Duodenal mucosa (tissue), 2 donors: Measurements from ENCODE around the gene PARL.

Source experiments
- H3K27ac ChIP-seq: one replicate; pipeline ENCODE4 v1.7.0; 2013; ENCODE audit warnings: low read depth, low read length
- H3K27me3 ChIP-seq, 2 donors: one replicate each; pipeline ENCODE4 v1.7.0; 2013; ENCODE audit warnings: low read length in 2 of 2, control low read depth in 1 of 2; ENCODE audit not compliant: insufficient read depth in 2 of 2, control insufficient read depth in 1 of 2
- H3K36me3 ChIP-seq, 2 donors: one replicate each; pipeline ENCODE4 v1.7.0; 2013; ENCODE audit warnings: low read length in 2 of 2, control low read depth in 1 of 2; ENCODE audit not compliant: insufficient read depth in 2 of 2, control insufficient read depth in 1 of 2
- H3K4me1 ChIP-seq, 2 donors: one replicate each; pipeline ENCODE4 v1.7.0; 2013; ENCODE audit warnings: low read length in 2 of 2, control low read depth in 1 of 2; ENCODE audit not compliant: insufficient read depth in 2 of 2, control insufficient read depth in 1 of 2
- H3K4me3 ChIP-seq, 2 donors: one replicate each; pipeline ENCODE4 v1.7.0; 2013; ENCODE audit warnings: low read length in 2 of 2, low read depth in 1 of 2
- H3K9ac ChIP-seq, 2 donors: one replicate each; pipeline ENCODE4 v1.7.0; 2013; ENCODE audit warnings: low read length in 2 of 2, low read depth in 1 of 2
- H3K9me3 ChIP-seq, 2 donors: one replicate each; pipeline ENCODE4 v1.7.0; 2013; ENCODE audit warnings: low read length in 2 of 2, control low read depth in 1 of 2; ENCODE audit not compliant: control insufficient read depth in 1 of 2

The PARL gene

DNA sequence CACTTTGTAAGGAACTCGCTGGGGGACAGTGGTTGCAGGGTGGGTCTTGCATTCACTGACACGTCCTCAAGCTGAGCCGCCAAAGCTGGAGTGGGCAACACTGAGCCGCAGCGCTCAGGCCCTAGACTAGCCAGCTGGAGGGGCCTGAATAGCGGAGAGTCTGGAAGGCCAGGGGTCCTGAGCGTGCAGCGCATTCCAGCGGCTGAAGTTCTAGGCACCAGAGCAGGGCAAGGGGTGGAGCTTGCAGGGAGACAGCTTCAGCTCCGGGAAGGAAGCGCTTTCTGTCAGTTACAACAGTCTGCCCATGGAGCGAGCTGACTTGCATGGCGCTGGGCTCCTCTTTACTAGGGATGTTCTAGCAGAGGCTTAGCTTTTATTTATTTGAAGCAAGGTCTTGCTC is 62.0 kb downstream of the PARL start:
- Histone ChIP-seq H3K27me3 (peaks cover 0 to 3% of the 10 kb centered on the region in 2 donors), H3K9ac (no peak overlapping the region), H3K4me3 (no peak overlapping the region), H3K36me3 (no peaks in the 10 kb centered on the region), H3K9me3 (no peaks in the 10 kb centered on the region), H3K27ac (no peak overlapping the region), H3K4me1 (peaks cover 7 to 15% of the 10 kb centered on the region in 2 donors)

DNA sequence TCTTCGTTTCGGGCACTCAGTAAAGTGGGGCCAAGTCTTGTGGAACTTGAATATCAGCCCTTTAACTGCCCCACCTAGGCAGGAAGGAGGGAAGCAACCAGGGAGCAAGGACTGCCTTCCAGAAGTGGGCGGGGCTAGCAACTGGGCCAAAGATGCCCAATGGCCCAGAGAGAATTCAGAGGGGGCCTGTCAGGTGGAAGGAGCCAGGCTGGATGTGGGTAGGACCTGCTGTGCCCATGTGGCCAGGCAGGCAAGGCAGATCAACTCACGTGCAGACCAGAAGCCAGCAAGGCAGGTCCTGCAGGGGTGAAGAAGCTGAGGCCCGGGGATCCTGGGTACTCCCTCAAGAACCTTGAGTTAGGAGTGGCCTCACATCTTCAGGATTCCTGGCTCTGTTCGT is 64.8 kb downstream of the PARL start:
- Histone ChIP-seq H3K4me3 (no peak overlapping the region), H3K27me3 (peaks cover 0 to 3% of the 10 kb centered on the region in 2 donors), H3K9ac (no peak overlapping the region), H3K36me3 (peaks cover 0 to 3% of the 10 kb centered on the region in 2 donors), H3K27ac (no peak overlapping the region), H3K9me3 (no peaks in the 10 kb centered on the region), H3K4me1 (peaks cover 7 to 9% of the 10 kb centered on the region in 2 donors)

DNA sequence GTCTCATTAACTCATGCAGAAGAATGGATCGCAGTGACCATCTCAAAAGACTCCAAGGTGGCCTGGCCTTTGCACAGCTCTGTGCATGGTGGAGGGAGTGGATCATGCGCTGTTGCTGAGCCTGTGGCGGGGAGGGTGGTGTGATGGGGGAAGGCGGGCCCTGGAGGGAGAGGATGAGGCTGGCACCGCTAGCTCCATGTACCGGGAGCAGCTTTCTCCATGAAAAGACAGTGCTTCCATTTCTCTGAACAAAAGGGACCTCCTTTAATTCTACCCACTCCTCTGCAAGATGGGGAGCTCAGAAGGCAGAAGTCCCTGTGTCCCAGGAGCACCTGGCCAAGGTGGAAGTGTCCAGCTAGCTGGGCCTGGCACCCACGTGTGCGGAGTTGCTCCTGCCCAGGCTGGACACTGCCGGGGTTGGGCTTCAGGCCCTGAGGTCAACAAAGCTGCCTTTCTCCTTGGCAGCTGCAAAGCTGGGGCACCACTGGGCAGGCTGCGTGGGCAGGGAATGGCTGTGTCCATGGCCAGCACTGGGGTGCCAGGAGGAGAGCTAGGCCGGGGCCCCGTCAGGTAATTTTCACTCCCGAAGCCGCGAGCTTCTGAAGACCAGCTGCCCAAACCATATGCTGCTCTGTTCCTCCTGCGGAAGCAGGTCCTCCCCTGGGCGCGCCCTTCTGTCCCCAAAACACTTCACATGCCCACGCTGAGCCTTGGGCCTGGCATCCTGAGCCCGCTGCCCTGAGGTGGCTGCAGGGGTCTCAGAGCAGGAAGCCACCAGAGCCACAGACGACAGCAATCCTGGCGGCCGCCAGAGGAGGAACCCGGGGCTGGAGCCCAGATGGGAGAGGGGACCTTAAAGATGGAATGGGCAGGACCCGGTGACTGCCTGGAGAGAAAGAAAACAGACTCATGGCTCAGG is 65.7 kb downstream of the PARL start:
- Histone ChIP-seq H3K4me1 (peaks cover 0 to under 1% of the 10 kb centered on the region in 2 donors), H3K27me3 (no peaks in the 10 kb centered on the region), H3K9me3 (no peaks in the 10 kb centered on the region), H3K36me3 (peaks cover 0 to 7% of the 10 kb centered on the region in 2 donors), H3K27ac (no peak overlapping the region), H3K4me3 (no peak overlapping the region), H3K9ac (no peak overlapping the region)

DNA sequence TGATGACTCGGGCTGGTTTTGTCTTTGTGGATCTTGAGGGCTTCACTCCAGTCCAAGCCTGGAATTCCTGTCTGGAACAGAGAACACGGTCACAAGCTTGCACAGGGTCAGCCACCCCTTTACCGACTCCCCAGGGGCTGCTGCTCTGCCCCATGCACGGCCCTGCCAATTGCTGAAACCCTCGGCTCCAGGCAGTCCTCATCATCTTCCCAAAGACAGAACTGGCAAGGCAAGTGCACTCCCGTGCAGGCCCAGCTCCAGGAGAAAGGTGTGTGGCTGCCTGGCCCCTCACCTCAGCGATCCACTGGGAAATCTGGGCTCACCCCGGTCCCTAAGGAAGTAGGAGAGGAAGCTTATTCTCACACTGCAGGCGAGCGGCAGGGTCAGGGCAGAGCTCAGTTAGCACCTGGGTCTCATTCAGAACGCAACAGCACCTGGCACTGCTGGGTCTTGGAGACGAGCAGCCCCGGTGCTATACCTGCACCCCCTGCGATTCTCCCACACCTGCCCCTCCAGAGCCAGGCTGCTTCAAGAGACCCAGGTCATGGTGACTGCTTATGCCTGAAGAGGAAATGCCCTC is 66.5 kb downstream of the PARL start:
- Histone ChIP-seq H3K27ac (no peak overlapping the region), H3K9me3 (no peaks in the 10 kb centered on the region), H3K36me3 (peaks cover 2 to 8% of the 10 kb centered on the region in 2 donors), H3K4me1 (no peaks in the 10 kb centered on the region), H3K27me3 (no peaks in the 10 kb centered on the region), H3K4me3 (no peak overlapping the region), H3K9ac (no peak overlapping the region)

DNA sequence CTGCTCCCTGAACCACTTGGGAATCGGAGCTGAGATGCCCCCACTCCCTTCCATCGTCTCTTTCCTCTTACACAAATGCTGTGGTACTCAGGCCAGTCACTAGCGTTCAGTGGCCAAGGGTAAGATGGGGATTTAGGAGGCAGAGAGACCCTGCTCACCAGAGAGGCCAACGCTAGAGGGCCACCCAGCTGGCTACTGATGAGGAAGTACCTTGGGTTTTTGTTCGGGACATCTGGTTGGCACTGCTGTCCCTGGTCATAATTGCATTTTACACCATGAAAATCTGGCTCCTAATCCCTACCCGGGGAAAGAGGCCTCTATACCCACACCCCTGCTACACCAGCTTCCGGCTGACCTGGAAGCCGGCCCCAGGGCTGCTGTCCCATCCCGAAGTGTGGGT is 67.0 kb downstream of the PARL start:
- Histone ChIP-seq H3K36me3 (peaks cover 4 to 10% of the 10 kb centered on the region in 2 donors), H3K4me1 (no peaks in the 10 kb centered on the region), H3K9me3 (no peaks in the 10 kb centered on the region), H3K4me3 (no peak overlapping the region), H3K27me3 (no peaks in the 10 kb centered on the region), H3K27ac (no peak overlapping the region), H3K9ac (no peak overlapping the region)

DNA sequence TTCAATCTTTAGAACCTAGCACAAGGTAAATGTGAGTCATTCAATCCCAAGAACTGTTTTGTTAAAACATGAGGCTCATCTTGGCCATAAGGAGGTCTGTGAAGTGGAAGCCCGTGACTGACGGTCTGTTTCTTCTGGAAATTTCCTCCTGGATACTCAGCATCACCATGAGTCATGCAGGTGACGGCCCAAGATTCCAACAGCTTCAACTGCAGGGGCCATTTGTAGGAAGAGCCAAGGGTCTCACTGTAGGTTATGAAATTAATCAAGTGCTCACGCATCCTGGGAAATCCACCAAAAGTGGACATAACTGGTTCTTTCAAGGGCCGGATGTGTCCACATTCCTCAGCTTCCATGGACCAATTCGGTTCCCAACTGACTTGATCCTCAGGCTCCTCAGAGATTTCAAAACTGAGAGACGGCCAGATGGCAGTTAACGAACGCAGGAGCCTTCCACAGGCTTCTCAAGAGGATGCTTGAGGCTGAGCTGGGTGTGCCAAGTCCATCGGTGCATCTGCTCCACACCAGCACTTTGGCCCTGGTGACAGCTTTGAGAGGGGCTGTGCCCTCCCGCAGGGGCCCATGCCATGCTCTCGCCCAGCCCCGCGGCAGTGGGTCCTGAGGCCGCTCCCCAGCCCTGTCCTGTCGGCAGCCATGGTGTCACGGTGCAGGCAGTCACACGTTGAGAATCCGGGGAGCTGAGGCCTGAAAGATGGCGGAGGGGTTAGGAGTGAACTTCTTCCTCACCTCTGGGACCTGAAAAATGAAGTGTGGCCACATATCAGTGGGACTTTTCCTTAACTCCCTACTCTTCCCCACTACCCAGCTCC is 67.8 kb downstream of the PARL start:
- Histone ChIP-seq H3K4me1 (no peaks in the 10 kb centered on the region), H3K9ac (no peak overlapping the region), H3K4me3 (no peak overlapping the region), H3K9me3 (no peaks in the 10 kb centered on the region), H3K27me3 (no peaks in the 10 kb centered on the region), H3K27ac (no peak overlapping the region), H3K36me3 (peaks cover 4 to 10% of the 10 kb centered on the region in 2 donors)

DNA sequence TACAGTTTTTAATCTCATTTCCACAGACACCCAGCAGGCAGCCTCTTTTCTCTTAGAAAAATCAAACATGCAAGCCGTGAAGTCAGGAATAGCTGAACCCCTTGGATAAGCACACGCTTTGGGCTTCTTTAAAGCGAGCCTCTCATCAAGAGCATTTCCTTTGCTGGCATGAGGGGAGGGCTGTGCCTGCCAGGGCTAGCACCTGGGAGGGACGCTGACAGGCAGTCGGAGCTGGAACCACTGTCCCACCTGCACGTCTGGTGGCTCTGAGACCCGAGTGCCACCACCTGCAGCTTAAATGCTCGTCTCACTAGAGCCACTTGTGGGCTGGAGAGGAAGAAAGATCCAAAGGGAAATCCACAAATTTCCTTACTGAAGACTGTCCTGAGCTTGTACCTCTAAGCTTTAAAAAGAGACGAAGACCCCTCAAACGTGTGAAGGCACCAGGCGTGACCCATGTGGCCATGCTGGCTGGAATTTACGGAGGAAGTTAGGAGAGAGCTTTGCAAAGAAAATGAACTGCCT is 68.7 kb downstream of the PARL start:
- Histone ChIP-seq H3K27ac (no peak overlapping the region), H3K9me3 (no peaks in the 10 kb centered on the region), H3K4me3 (no peak overlapping the region), H3K4me1 (no peaks in the 10 kb centered on the region), H3K27me3 (no peaks in the 10 kb centered on the region), H3K36me3 (peaks cover 4 to 16% of the 10 kb centered on the region in 2 donors), H3K9ac (no peak overlapping the region)

DNA sequence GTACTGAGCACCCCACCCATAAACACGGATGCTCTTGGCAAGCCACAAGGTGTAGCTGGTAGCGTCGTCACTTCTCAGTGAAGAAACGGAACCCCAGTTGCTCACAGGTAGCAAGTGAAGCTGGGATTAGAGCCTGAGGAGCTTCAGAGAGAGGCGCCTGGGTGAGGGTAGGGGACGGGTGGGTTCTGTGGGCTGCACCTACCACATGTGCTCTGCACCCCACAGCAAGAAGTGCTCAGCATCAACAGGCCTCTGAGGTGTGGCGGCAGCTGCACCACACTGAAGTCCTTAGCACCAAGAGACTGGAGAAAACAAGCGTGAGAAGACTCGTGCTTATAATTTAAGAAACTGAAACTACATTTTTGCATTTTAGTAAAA is 69.1 kb downstream of the PARL start:
- no peak overlapping the region for H3K27ac ChIP-seq
- peaks cover 4 to 21% of the 10 kb centered on the region in 2 donors for H3K36me3 ChIP-seq
- H3K9me3 ChIP-seq, result no peaks in the 10 kb centered on the region
- H3K9ac ChIP-seq, result no peak overlapping the region
- H3K4me3 ChIP-seq, result no peak overlapping the region
- H3K4me1 ChIP-seq, result no peaks in the 10 kb centered on the region
- H3K27me3 ChIP-seq, result no peaks in the 10 kb centered on the region

DNA sequence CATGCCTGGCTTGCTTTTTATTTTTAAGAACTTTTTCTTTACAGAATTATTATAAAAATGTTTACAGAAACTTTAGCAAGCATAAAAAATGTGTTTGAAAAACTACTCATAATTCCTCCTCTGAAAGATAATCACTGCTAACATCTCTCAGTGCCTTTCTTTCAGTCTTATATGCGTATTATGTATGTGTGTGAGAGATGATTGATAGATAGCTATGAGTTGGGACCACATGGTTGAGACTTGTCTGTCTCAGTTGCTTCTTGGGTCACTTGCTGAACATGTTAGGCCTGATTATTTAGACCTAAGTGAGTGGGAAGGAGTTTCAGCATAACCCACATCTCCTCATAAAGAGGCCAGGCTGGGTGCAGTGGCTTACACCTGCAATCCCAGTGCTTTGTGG is 70.4 kb downstream of the PARL start:
- H3K9me3 ChIP-seq, result no peaks in the 10 kb centered on the region
- H3K27ac ChIP-seq, result no peak overlapping the region
- H3K36me3 ChIP-seq, result peaks cover 7 to 32% of the 10 kb centered on the region in 2 donors

More for the DNA sequence above, 70.4 kb downstream of the PARL start:
- Histone ChIP-seq H3K27me3 (no peaks in the 10 kb centered on the region), H3K4me3 (no peak overlapping the region), H3K4me1 (peaks cover 0 to 5% of the 10 kb centered on the region in 2 donors), H3K9ac (no peak overlapping the region)
